GM21423 (cell line): ENCODE measurements around the gene COQ6.
"Not testable (repeated sequence)": the region's sequence is repeated elsewhere in the genome, so short reads cannot be mapped to it uniquely, and the experiment has no call there.

Experiments
- ATAC-seq: cut with Tn5 transposase; IDR thresholded peaks from one replicate; pipeline ENCODE4 v1.9.1; 2021; ENCODE audit warnings: mild to moderate bottlenecking, moderate library complexity; ENCODE audit not compliant: unreplicated experiment

The COQ6 gene

GRCh38 chr14:73977896-73978295, 27.8 kb downstream of the COQ6 start:
- no peak for ATAC-seq

- no peak for ATAC-seq
Measured at GRCh38 chr14:73988065-73988464, 38.0 kb downstream of the COQ6 start.

- not testable (repeated sequence) for ATAC-seq
Measured at GRCh38 chr14:73988656-73989055, 38.6 kb downstream of the COQ6 start.

- ATAC-seq: no peak
Measured at GRCh38 chr14:73991092-73991491, 41.0 kb downstream of the COQ6 start.

GRCh38 chr14:73994926-73995325, 44.8 kb downstream of the COQ6 start:
- not testable (repeated sequence) for ATAC-seq

GRCh38 chr14:73995977-73996378, 45.9 kb downstream of the COQ6 start:
- no peak for ATAC-seq

- ATAC-seq: no peak
Measured at GRCh38 chr14:73996731-73997107, 46.6 kb downstream of the COQ6 start.

GRCh38 chr14:73997108-73997943, 47.2 kb downstream of the COQ6 start:
- ATAC-seq: no peak

GRCh38 chr14:73997944-73998447, 47.9 kb downstream of the COQ6 start:
- no peak for ATAC-seq

GRCh38 chr14:73998726-73999125, 48.6 kb downstream of the COQ6 start:
- no peak for ATAC-seq

- not testable (repeated sequence) for ATAC-seq
Measured at GRCh38 chr14:74005664-74006063, 55.6 kb downstream of the COQ6 start.

GRCh38 chr14:74008843-74009499, 58.9 kb downstream of the COQ6 start:
- ATAC-seq: no peak
